ENCODE results near the gene R3HDM2. TPM values are rescaled to one million over a fixed set of nuclear protein-coding genes. Genes with fewer than 3 reads are reported as not detected.

The R3HDM2 gene
- polyA plus RNA-seq, 1 donor from 2014 or later: 11.1 TPM

- H3K4me2 ChIP-seq (ENCODE audit: low read length): no peak overlapping the region
- no peak overlapping the region for H2AFZ ChIP-seq (ENCODE audit: low read depth, low read length)
- peaks cover 6% of the 10 kb centered on the region for H3K79me2 ChIP-seq (replicated peaks; ENCODE audit: insufficient read depth, low read length)
Measured at GRCh38 chr12:57419495-57419894, 11.3 kb downstream of the R3HDM2 start.

DNA sequence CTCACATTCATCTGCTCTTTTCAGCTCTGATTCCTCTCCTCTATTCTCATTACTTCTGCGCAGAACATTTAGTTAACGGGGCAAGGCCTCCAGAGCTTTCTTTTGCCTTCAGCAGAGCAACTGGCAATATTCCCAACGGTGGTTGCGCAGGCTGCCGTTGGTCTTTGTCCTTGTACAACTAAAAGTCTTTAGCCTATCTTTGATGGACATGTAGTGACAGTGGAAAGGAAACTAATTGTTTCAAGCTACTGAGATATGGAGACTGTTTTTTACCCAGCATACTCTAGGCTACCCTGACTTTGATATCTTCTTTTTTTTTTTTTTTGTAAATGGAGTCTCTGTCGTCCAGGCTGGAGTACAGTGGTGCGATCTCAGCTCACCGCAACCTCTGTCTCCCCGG is 12.6 kb downstream of the R3HDM2 start:
- no peak for TF ChIP-seq SMC3 (conservative IDR thresholded peaks at IDR 0.05; ENCODE audit: poor library complexity)
- no peak for TF ChIP-seq EP300 (conservative IDR thresholded peaks at IDR 0.05; ENCODE audit: poor library complexity, severe bottlenecking)
- no peak overlapping the region for H3K9ac ChIP-seq (ENCODE audit: low read length)
- H3K27ac ChIP-seq (ENCODE audit: low read length): peak overlapping the region; percentile 30
- no peak overlapping the region for H3K4me2 ChIP-seq (ENCODE audit: low read length)
- H3K27me3 ChIP-seq (ENCODE audit: insufficient read depth, low read depth, low read length): no peaks in the 10 kb centered on the region
- no peak overlapping the region for H2AFZ ChIP-seq (ENCODE audit: low read depth, low read length)
- H3K4me3 ChIP-seq (ENCODE audit: low read length): peak overlapping the region; percentile 13
- peaks cover 6% of the 10 kb centered on the region for H3K79me2 ChIP-seq (replicated peaks; ENCODE audit: insufficient read depth, low read length)
- no peaks in the 10 kb centered on the region for H3K9me3 ChIP-seq (ENCODE audit: low read length)
- no peaks in the 10 kb centered on the region for H3K9me2 ChIP-seq (ENCODE audit: insufficient read depth, low read length)
- H3K36me3 ChIP-seq (ENCODE audit: insufficient read depth, low read length): no peaks in the 10 kb centered on the region
- H4K20me1 ChIP-seq (ENCODE audit: insufficient read depth): no peaks in the 10 kb centered on the region
- no peaks in the 10 kb centered on the region for H3F3A ChIP-seq (ENCODE audit: insufficient read depth, low read length, poor library complexity, severe bottlenecking)

More at GRCh38 chr12:57419495-57419894, 11.3 kb downstream of the R3HDM2 start:
- TF ChIP-seq EZH2 (IDR thresholded peaks at IDR 0.05; ENCODE audit: borderline replicate concordance, insufficient read depth, low read length, poor library complexity, severe bottlenecking): no peak
- TF ChIP-seq, protein P1, sequence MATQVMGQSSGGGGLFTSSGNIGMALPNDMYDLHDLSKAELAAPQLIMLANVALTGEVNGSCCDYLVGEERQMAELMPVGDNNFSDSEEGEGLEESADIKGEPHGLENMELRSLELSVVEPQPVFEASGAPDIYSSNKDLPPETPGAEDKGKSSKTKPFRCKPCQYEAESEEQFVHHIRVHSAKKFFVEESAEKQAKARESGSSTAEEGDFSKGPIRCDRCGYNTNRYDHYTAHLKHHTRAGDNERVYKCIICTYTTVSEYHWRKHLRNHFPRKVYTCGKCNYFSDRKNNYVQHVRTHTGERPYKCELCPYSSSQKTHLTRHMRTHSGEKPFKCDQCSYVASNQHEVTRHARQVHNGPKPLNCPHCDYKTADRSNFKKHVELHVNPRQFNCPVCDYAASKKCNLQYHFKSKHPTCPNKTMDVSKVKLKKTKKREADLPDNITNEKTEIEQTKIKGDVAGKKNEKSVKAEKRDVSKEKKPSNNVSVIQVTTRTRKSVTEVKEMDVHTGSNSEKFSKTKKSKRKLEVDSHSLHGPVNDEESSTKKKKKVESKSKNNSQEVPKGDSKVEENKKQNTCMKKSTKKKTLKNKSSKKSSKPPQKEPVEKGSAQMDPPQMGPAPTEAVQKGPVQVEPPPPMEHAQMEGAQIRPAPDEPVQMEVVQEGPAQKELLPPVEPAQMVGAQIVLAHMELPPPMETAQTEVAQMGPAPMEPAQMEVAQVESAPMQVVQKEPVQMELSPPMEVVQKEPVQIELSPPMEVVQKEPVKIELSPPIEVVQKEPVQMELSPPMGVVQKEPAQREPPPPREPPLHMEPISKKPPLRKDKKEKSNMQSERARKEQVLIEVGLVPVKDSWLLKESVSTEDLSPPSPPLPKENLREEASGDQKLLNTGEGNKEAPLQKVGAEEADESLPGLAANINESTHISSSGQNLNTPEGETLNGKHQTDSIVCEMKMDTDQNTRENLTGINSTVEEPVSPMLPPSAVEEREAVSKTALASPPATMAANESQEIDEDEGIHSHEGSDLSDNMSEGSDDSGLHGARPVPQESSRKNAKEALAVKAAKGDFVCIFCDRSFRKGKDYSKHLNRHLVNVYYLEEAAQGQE (IDR thresholded peaks at IDR 0.05; ENCODE audit: borderline replicate concordance): no peak
- TF ChIP-seq, protein P2, sequence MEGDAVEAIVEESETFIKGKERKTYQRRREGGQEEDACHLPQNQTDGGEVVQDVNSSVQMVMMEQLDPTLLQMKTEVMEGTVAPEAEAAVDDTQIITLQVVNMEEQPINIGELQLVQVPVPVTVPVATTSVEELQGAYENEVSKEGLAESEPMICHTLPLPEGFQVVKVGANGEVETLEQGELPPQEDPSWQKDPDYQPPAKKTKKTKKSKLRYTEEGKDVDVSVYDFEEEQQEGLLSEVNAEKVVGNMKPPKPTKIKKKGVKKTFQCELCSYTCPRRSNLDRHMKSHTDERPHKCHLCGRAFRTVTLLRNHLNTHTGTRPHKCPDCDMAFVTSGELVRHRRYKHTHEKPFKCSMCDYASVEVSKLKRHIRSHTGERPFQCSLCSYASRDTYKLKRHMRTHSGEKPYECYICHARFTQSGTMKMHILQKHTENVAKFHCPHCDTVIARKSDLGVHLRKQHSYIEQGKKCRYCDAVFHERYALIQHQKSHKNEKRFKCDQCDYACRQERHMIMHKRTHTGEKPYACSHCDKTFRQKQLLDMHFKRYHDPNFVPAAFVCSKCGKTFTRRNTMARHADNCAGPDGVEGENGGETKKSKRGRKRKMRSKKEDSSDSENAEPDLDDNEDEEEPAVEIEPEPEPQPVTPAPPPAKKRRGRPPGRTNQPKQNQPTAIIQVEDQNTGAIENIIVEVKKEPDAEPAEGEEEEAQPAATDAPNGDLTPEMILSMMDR (IDR thresholded peaks at IDR 0.05; ENCODE audit: poor library complexity, severe bottlenecking): no peak
- TF ChIP-seq TAF1 (IDR thresholded peaks at IDR 0.05; ENCODE audit: low read depth): no peak
- no peak for TF ChIP-seq SMC3 (conservative IDR thresholded peaks at IDR 0.05; ENCODE audit: poor library complexity)
- TF ChIP-seq MXI1 (conservative IDR thresholded peaks at IDR 0.05; ENCODE audit: poor library complexity, severe bottlenecking): no peak
- Histone ChIP-seq H4K20me1 (ENCODE audit: insufficient read depth) (no peaks in the 10 kb centered on the region), H3K27me3 (ENCODE audit: insufficient read depth, low read depth, low read length) (no peaks in the 10 kb centered on the region), H3K36me3 (ENCODE audit: insufficient read depth, low read length) (no peaks in the 10 kb centered on the region), H3K9me2 (ENCODE audit: insufficient read depth, low read length) (no peaks in the 10 kb centered on the region), H3K4me3 (ENCODE audit: low read length) (no peak overlapping the region), H3K9ac (ENCODE audit: low read length) (no peak overlapping the region), H3F3A (ENCODE audit: insufficient read depth, low read length, poor library complexity, severe bottlenecking) (no peaks in the 10 kb centered on the region), H3K9me3 (ENCODE audit: low read length) (no peaks in the 10 kb centered on the region), H3K27ac (ENCODE audit: low read length) (no peak overlapping the region)

All from neural cell (in vitro differentiated cells).